Endothelial cell of umbilical vein (primary cell): Measurements from ENCODE around the gene PNKP. TPM values are rescaled to one million over a fixed set of nuclear protein-coding genes. Genes with fewer than 3 reads are reported as not detected.

Experiments used
- BruUV-seq: library from RNA; stranded (reverse); fragments of 400-500 nt; replicated peaks from 2 replicates; lab custom pipeline; 2021; lab: Mats Ljungman, UMichigan
- CTCF ChIA-PET: fragments of 300-600, 350-600 bp; sonication (Branson Sonifier 250); formaldehyde crosslinking; loops from one replicate; lab custom pipeline; 2021; ENCODE audit warnings: antibody characterized with exemption, inconsistent platforms; lab: Charles Lee
- POLR2A ChIA-PET: fragments of 300-600, 350-600 bp; sonication (Branson Sonifier 250); formaldehyde crosslinking; loops from one replicate; lab custom pipeline; 2021; ENCODE audit warnings: antibody characterized with exemption, inconsistent platforms; lab: Charles Lee
- DNase-seq: peaks from one replicate; pipeline ENCODE4 v3.0.0-alpha.2; 2011; ENCODE audit warnings: low read depth, low spot score
- FAIRE-seq: peaks from 2 replicates; lab custom pipeline; 2011; peaks lifted over from hg19 to GRCh38; lab: Jason Lieb, UNC
- H2AFZ ChIP-seq: 2 replicates; pipeline ENCODE4 v1.6.0; 2012; ENCODE audit warnings: low read depth, low read length, control low read depth, inconsistent platforms
- H3K27ac ChIP-seq: 2 replicates; pipeline ENCODE4 v1.5.1; 2011; ENCODE audit warnings: low read depth, mild to moderate bottlenecking, control low read depth, low read length, moderate library complexity; ENCODE audit not compliant: insufficient read depth
- H3K27me3 ChIP-seq, 2 experiments: 2 replicates each; pipeline versions ENCODE4 v1.6.0 to v1.6.1; 2011; ENCODE audit warnings: low read length in 2 of 2, mixed read lengths in 1 of 2; ENCODE audit not compliant: control insufficient read depth in 2 of 2, insufficient read depth in 2 of 2
- H3K36me3 ChIP-seq, 2 experiments: 2 replicates in 1 of 2; 3 replicates in 1 of 2; pipeline ENCODE4 v1.5.1; 2011; ENCODE audit warnings: low read length in 2 of 2, mild to moderate bottlenecking in 1 of 2, moderate library complexity in 1 of 2; ENCODE audit not compliant: control insufficient read depth in 2 of 2, insufficient read depth in 2 of 2; ENCODE audit errors: extremely low read depth in 1 of 2
- H3K4me1 ChIP-seq: 3 replicates; pipeline ENCODE4 v1.5.1; 2011; ENCODE audit warnings: mild to moderate bottlenecking, low read length; ENCODE audit not compliant: control insufficient read depth, insufficient read depth; ENCODE audit errors: extremely low read depth
- H3K4me2 ChIP-seq: 2 replicates; pipeline ENCODE4 v1.6.1; 2011; ENCODE audit warnings: low read length, control low read depth, mixed read lengths; ENCODE audit not compliant: insufficient read depth
- H3K4me3 ChIP-seq, 3 experiments: fragments of 200-600 bp in 1 of 3; sonication (generic), shearing (Covaris generic) in 1 of 3; replicated peaks in 1 of 3; 2 replicates each; pipeline ENCODE4 v1.5.1; 2011 to 2016; ENCODE audit warnings: control low read depth in 3 of 3, low read length in 3 of 3, mild to moderate bottlenecking in 2 of 3, inconsistent platforms in 1 of 3, low read depth in 1 of 3, moderate library complexity in 1 of 3; ENCODE audit not compliant: insufficient read depth in 1 of 3
- H3K79me2 ChIP-seq: 2 replicates; pipeline ENCODE4 v1.6.0; 2012; ENCODE audit warnings: low read length, inconsistent platforms; ENCODE audit not compliant: control insufficient read depth, insufficient read depth
- H3K9ac ChIP-seq: replicated peaks from 2 replicates; pipeline ENCODE3; 2011; ENCODE audit warnings: low read length, control low read depth; ENCODE audit not compliant: insufficient read depth; ENCODE audit errors: extremely low read depth
- H3K9me1 ChIP-seq: replicated peaks from 3 replicates; pipeline ENCODE4 v1.6.0; 2011; ENCODE audit warnings: mild to moderate bottlenecking, low read length; ENCODE audit not compliant: control insufficient read depth, insufficient read depth; ENCODE audit errors: extremely low read depth
- H3K9me3 ChIP-seq: replicated peaks from 2 replicates; pipeline ENCODE4 v1.5.1; 2012; ENCODE audit warnings: low read length, inconsistent platforms; ENCODE audit not compliant: control insufficient read depth, insufficient read depth
- H4K20me1 ChIP-seq: replicated peaks from 2 replicates; pipeline ENCODE3; 2011; ENCODE audit warnings: mild to moderate bottlenecking, low read length; ENCODE audit not compliant: control insufficient read depth, insufficient read depth; ENCODE audit errors: extremely low read depth
- CTCF ChIP-seq, 2 donors: IDR thresholded peaks; 1 replicate in 1 of 2; 2 replicates in 1 of 2; pipeline ENCODE4 v1.5.1; 2011; ENCODE audit warnings: low read length in 2 of 2, mild to moderate bottlenecking in 2 of 2, moderate library complexity in 2 of 2, control low read depth in 1 of 2, inconsistent platforms in 1 of 2, low read depth in 1 of 2; ENCODE audit not compliant: insufficient read depth in 1 of 2; ENCODE audit errors: extremely low read depth in 1 of 2
- EZH2 ChIP-seq: IDR thresholded peaks from 2 replicates; pipeline ENCODE4 v1.6.1; 2012; ENCODE audit warnings: borderline replicate concordance, low read depth, mild to moderate bottlenecking, moderate library complexity, low read length, inconsistent platforms; ENCODE audit not compliant: severe bottlenecking
- FOS ChIP-seq: IDR thresholded peaks from 2 replicates; pipeline ENCODE4 v1.6.1; 2011; ENCODE audit warnings: mild to moderate bottlenecking, low read length, moderate library complexity, borderline replicate concordance; ENCODE audit not compliant: insufficient read depth
- GATA2 ChIP-seq: IDR thresholded peaks from 2 replicates; pipeline ENCODE4 v1.7.0; 2011; ENCODE audit warnings: low read depth, mild to moderate bottlenecking, moderate library complexity, mixed read lengths, low read length; ENCODE audit not compliant: insufficient read length, insufficient read depth
- JUN ChIP-seq: IDR thresholded peaks from 2 replicates; pipeline ENCODE4 v1.6.1; 2011; ENCODE audit warnings: borderline replicate concordance, low read depth; ENCODE audit not compliant: insufficient read length, insufficient read depth
- MAX ChIP-seq: IDR thresholded peaks from 2 replicates; pipeline ENCODE4 v1.6.1; 2011; ENCODE audit not compliant: insufficient read depth, insufficient read length
- MYC ChIP-seq: IDR thresholded peaks from one replicate; pipeline ENCODE4 v1.6.1; 2011; ENCODE audit warnings: mild to moderate bottlenecking, low read depth, low read length
- POLR2A ChIP-seq: IDR thresholded peaks from 2 replicates; pipeline ENCODE4 v1.6.1; 2012; ENCODE audit warnings: low read depth, mild to moderate bottlenecking, control low read depth, low read length
- POLR2AphosphoS5 ChIP-seq: IDR thresholded peaks from 2 replicates; pipeline ENCODE4 v1.6.1; 2012; ENCODE audit warnings: low read depth, mild to moderate bottlenecking, control low read depth, low read length, moderate library complexity; ENCODE audit not compliant: insufficient read depth
- dilution Hi-C: fragments of 300-500 bp; cut with MboI; formaldehyde crosslinking; loops from one replicate; pipeline ENCODE4 v1.15.0; 2019; ENCODE audit warnings: low sequenced_read_pairs; ENCODE audit not compliant: extremely low pct_ligation_motif_present
- intact Hi-C: fragments of 100-400 bp; cut with micrococcal nuclease; formaldehyde crosslinking; loops from one replicate; pipeline ENCODE4 v1.10.0; 2022
- polyA plus RNA-seq, 4 experiments: library from polyadenylated mRNA; depleted of rRNA in 3 of 4; stranded (reverse) in 3 of 4; unstranded in 1 of 4; fragments of >200 nt; gene quantifications; 2 replicates each; pipeline versions ENCODE4 v1.2.1 to v1.2.3, GENCODE V29; 2011 to 2012; ENCODE audit warnings: missing spikeins in 1 of 4
- total RNA-seq: library from RNA; stranded (reverse); gene quantifications from 2 replicates; pipeline ENCODE4 v1.2.3, GENCODE V29; 2021

PNKP gene
- total and polyA plus RNA-seq, 2 donors (not counting 3 experiments of a cell fraction or from before 2014, with no cell fraction given): 39.4 to 112 TPM

- Histone ChIP-seq H3K9ac (no peak overlapping the region), H3K79me2 (no peaks in the 10 kb centered on the region), H3K4me2 (no peak overlapping the region), H4K20me1 (no peaks in the 10 kb centered on the region), H3K9me3 (no peaks in the 10 kb centered on the region), H3K27ac (no peak overlapping the region), H3K36me3 (no peaks in the 10 kb centered on the region), H3K9me1 (no peaks in the 10 kb centered on the region), H3K27me3 (no peaks in the 10 kb centered on the region), H3K4me1 (peaks cover 16% of the 10 kb centered on the region), H3K4me3 (no peak overlapping the region), H2AFZ (no peak overlapping the region)
- ChIA-PET CTCF (interaction anchor here (0.6 kb wide), 1 partner anchor 34 kb away, joined by 3 read pairs; no protein-coding TSS in a partner anchor), POLR2A (no interaction called here)
- BruUV-seq: no TSS peak
- no peak for FAIRE-seq
- dilution Hi-C loops: no loop called here
- intact Hi-C loops: no loop called here
- no peak for DNase-seq
- TF ChIP-seq POLR2A (no peak), FOS (no peak), MYC (no peak), JUN (no peak), GATA2 (no peak), POLR2AphosphoS5 (no peak), EZH2 (no peak), CTCF (IDR thresholded peaks at IDR 0.05; ENCODE audit: extremely low read depth in 1 of 2, insufficient read depth in 1 of 2, low read depth in 1 of 2, low read length in 2 of 2) (no peak), MAX (no peak)
These were observed 26.8 kb upstream of the PNKP start for GRCh38 chr19:49894011-49894664.
